ENCODE measurements around the gene ARMH1.

DNA sequence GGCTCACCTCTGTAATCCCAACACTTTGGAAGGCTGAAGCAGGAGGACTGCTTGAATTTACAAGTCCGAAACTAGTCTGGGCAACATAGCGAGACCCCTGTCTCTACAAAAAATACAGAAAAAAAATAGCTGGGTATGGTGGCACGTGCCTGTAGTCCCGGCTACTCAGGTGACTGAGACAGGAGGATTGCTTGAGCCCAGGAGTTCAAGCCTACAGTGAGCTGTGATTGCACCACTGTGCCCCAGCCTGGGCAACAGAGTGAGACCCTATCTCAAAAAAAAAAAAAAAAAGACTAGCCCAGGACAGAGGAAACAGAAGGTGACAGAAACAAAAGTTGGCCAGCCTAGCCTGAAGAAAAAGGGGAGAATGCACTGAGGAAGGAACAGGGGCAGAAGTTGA, 21.2 kb downstream of the ARMH1 start:
- TF ChIP-seq, protein P1, sequence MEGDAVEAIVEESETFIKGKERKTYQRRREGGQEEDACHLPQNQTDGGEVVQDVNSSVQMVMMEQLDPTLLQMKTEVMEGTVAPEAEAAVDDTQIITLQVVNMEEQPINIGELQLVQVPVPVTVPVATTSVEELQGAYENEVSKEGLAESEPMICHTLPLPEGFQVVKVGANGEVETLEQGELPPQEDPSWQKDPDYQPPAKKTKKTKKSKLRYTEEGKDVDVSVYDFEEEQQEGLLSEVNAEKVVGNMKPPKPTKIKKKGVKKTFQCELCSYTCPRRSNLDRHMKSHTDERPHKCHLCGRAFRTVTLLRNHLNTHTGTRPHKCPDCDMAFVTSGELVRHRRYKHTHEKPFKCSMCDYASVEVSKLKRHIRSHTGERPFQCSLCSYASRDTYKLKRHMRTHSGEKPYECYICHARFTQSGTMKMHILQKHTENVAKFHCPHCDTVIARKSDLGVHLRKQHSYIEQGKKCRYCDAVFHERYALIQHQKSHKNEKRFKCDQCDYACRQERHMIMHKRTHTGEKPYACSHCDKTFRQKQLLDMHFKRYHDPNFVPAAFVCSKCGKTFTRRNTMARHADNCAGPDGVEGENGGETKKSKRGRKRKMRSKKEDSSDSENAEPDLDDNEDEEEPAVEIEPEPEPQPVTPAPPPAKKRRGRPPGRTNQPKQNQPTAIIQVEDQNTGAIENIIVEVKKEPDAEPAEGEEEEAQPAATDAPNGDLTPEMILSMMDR (IDR thresholded peaks at IDR 0.05), result no peak
- TF ChIP-seq POLR2A (IDR thresholded peaks at IDR 0.05), result no peak
- TF ChIP-seq EP300 (IDR thresholded peaks at IDR 0.05), result no peak

All from ovary (tissue), 3 donors.